Measurements from ENCODE around the gene LRPAP1.
"Not testable (repeated sequence)": the region's sequence is repeated elsewhere in the genome, so short reads cannot be mapped to it uniquely, and the experiment has no call there.

Gene LRPAP1

GRCh38 chr4:3559381-3560290 is 27.4 kb upstream of the LRPAP1 start:
- DNase-seq: not testable (repeated sequence)

GRCh38 chr4:3558514-3558836 is 26.3 kb upstream of the LRPAP1 start:
- not testable (repeated sequence) for DNase-seq

DNA sequence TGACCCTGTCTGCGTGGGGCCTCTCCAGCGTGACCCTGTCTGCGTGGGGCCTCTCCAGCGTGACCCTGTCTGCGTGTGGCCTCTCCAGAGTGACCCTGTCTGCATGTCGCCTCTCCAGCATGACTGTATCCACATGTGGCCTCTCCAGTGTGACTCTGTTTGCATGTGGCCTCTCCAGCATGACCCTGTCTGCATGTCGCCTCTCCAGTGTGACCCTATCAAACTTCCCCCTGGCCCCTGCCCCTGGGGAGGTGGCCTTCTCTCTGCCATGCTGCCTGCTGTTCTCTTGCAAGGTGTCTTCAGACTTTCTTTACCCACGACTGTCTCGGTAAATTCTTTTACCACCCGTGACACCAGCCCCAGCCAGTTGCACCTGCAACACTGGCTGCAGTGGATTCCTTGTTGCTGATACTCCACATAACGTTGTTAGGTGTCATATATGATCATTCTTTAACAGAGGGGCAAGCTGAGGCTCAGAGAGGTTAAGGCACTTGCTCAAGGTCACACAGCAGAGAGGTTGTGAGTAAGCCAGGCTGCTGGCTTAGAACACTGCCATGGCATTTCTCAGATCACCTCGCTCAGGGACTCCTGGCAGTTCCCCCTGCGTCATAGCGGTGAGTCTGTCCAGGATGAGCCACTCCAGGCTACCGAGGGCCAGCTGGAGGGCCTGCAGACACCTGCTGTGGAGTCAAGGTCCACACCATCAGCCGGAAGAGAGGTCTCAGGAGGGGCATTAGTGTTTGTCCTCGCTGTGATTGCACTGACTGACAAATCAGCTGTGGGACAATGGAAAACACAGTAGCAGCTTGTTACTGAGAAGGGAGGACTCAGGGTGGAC is 25.7 kb upstream of the LRPAP1 start:
- not testable (repeated sequence) for DNase-seq

DNA sequence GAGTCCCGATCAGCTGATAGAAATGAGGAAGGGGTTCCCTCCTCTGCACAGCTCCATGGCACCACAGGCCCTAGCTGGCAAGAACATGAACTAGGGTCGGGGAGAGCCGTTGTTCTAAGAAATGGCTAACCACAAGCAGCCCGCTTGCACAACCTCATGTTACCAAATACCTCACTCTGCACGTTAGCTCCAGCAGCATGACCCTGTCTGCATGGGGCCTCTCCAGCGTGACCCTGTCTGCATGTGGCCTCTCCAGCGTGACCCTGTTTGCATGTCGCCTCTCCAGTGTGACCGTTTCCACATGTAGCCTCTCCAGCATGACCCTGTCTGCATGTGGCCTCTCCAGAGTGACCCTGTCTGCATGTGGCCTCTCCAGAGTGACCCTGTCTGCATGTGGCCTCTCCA is 24.9 kb upstream of the LRPAP1 start:
- DNase-seq: peak in 1 of 5 donors; percentile 43

DNA sequence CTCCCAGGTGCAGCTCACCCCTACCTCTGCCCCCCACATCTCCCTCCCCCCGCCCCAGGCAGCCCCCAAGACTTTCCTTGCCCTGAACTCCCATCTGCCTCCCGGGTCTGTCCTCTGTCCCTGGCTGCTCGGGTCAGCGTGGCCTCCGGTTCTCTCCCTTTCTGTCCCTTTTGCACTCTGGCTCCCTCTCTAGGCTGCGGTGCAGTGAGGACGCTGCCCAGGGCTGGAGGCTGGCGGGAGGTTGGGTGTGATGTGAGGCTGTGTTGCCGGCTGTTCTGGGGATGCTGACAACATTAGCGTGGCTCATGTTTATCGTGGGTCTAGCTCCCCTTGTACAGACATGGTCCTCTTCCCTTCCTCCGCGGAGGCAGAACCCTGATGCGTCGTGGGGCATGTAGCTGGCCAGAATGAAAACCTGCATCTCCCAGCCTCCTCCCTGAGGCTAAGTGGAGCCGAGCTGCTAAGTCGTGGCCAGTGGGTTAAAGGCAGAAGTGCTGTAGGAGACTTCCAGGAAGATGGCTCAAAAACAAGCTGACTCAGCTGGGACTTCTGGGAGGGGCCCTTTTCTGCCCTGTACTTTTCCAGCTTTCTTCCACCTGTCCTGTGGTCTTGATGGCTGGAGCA is 24.1 kb upstream of the LRPAP1 start:
- not testable (repeated sequence) for DNase-seq

- not testable (repeated sequence) for DNase-seq
Observed at GRCh38 chr4:3555459-3556070, 23.3 kb upstream of the LRPAP1 start.

- not testable (repeated sequence) for DNase-seq
Observed at GRCh38 chr4:3551366-3551765, 19.1 kb upstream of the LRPAP1 start.

DNA sequence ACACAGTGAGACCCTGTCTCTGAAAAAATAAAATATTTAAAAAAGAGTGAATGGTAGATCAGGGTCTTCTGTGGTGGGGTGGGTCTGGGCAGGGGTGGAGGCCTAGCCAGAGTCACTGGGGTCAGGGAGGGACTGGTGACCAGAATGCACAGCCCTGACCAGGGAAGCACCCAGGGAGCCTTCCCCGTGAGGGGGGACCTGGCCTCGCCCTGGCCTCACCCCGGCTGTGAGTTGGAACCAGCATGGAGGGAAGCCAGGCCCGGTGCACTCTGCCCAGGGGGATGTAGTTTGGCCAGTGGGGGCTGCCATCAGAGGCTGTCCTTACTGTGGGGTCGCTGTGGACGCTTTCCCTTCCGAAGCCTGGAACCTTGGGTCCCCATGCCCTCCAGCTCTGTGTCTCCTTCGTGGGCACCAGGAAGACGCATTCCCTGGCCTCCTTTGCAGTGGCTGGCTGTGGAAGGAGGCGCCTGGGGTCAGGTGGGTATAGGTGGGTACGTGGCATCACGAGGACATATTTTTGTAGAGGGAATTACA is 18.6 kb upstream of the LRPAP1 start:
- DNase-seq: not testable (repeated sequence)

GRCh38 chr4:3550041-3550440 is 17.8 kb upstream of the LRPAP1 start:
- not testable (repeated sequence) for DNase-seq

DNA sequence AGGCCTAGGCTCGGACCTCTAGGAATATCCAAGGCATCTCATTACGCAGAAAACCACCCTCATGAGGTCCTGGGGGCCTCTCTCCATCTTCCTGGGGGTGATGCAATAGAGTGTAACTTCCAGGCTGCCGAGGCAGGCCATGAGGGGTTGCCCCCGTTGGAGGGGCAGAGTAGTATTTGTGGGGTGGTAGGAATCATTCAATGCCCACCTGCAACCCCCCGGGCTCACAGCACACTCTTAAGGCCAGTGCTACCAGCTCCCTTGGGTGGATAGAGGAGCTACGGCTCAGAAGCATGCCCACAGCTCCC is 17.4 kb upstream of the LRPAP1 start:
- DNase-seq: not testable (repeated sequence)

- not testable (repeated sequence) for DNase-seq
Observed at GRCh38 chr4:3548991-3549693, 16.9 kb upstream of the LRPAP1 start.

DNA sequence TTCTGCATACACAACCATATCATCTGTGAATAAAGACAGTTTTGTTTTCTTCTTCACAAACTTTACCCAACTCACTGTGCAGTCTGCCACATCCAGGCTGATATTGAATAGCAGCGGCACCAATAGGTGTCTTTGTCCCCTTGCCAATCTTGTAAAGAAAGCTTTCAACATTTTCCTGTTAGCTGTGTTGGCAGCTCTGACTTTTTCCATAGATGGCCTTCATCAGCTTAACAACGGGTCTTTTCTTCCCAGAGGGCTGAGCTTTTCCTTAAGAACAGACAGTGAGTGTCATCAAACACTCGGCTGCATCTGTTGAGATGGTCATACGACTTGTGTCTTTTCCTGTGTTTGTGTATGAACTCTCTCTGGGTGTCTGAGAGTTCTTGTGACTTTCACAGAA is 14.5 kb upstream of the LRPAP1 start:
- not testable (repeated sequence) for DNase-seq

DNA sequence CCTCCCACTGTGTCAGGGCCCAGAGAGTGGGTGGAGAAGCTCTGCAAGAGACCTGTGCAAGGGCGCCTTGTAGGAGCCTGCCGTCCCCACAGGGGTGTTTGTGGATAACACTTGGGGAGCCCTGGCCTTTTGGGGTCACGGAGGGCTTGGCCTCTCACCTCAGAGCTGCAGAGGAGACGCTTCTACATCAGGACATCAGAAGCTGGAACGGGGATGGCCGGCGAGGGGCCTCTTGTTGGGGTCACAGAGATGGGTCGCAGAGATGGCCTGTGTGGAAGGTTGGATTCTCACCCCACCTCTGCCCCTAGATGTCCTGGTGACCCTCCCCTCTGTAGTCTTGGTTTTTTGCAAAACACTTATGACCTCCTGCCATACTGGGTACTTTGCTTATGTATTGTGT is 13.1 kb upstream of the LRPAP1 start:
- not testable (repeated sequence) for DNase-seq

- not testable (repeated sequence) for DNase-seq
Observed at GRCh38 chr4:3544259-3545025, 12.2 kb upstream of the LRPAP1 start.

DNA sequence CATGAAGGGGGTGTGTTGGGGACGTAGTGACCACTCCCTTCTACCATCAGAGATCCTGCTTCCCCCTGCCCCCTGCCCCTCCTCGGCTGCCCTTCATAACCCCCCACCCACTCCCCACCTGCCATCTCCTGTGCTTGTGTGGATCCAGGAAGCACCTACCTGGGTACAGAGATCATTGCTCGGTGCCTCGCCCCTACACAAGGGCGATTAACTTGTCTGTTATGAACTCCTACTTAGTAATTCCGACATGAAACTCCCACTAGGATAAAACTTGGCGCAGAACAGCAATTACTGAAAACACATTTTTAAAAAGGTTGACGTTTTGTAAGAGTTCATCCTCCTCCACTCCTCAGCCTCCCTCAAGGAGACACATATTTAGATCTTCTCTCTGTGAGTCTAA is 11.2 kb upstream of the LRPAP1 start:
- not testable (repeated sequence) for DNase-seq

GRCh38 chr4:3538906-3539305 is 6.7 kb upstream of the LRPAP1 start:
- DNase-seq: not testable (repeated sequence)

- DNase-seq: not testable (repeated sequence)
Observed at GRCh38 chr4:3535812-3536211, 3.6 kb upstream of the LRPAP1 start.

DNA sequence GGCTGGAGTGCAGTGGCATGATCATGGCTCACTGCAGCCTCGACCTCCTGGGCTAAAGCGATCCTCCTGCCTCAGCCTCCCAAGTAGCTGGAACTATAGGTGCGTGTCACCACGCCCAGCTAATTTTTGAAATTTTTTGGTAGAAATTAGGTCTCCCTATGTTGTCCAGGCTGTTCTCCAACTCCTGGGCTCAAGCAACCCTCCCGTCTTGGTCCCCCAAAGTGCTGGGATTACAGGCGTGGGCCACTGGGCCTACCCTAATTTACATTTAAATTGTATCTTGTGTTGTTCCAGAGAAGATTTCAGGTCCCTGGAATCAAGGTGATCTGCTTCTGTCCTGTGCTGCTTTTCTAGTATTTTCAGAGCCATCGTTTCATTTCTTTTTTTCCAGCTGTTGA is 1.2 kb upstream of the LRPAP1 start:
- no peak for DNase-seq

- DNase-seq: no peak
Observed at GRCh38 chr4:3532751-3533422, 665 bp upstream of the LRPAP1 start.

DNA sequence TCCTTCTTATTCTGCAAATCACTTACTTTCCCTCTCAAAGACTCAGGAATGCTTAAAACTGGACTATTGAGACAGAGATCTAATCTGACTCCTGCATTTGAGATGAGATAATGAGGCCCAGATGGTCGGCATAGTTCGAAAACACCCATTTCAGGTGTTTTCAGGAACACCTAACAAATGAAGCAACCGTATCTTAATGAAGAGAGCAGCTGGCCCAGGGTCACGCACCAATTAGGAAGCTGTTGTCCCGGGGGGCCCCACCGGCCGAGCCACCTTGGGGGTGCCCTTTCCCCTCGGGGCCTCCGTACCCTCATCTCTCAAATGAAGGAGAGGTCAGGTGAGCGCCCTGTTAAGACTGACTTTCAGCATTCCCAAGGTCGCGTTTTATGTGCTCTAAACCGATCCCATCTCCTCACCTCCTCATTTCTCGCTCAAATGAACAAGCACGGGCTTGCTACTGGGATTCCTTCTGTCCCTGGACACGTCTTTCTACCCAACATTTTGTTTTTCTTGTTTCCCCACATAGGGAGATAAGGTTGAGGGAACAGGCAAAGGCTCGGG is 824 bp downstream of the LRPAP1 start:
- DNase-seq: no peak
